GM21528 (cell line): ENCODE results near the gene SPDYE3.
"Not testable (repeated sequence)": the region's sequence is repeated elsewhere in the genome, so short reads cannot be mapped to it uniquely, and the experiment has no call there.

Source experiments
- ATAC-seq: cut with Tn5 transposase; IDR thresholded peaks from one replicate; pipeline ENCODE4 v1.9.1; 2021; ENCODE audit warnings: mild to moderate bottlenecking, moderate library complexity; ENCODE audit not compliant: unreplicated experiment, low FRiP score

Gene SPDYE3

GRCh38 chr7:100348805-100349204 is 41.3 kb downstream of the SPDYE3 start:
- ATAC-seq, result no peak

DNA sequence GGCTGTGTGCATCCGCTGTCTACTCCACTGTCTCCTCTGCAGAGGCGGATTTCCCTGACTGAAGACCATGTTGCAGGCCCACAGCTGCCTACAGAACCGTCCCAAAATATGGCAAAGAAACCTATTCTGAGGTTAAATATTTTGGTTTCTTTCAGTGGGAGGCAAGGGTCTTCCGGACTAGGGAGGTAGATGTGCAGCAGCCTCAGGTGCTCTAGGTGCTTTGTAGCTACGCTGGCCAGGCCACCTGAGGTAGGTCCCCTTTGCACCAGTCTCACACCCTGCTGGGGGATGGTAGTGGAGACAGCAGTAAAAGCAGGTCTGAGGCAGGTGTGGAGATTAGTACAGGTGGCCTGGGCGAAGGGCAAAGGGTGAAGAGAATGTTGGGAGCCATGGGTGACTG is 42.3 kb downstream of the SPDYE3 start:
- no peak for ATAC-seq

DNA sequence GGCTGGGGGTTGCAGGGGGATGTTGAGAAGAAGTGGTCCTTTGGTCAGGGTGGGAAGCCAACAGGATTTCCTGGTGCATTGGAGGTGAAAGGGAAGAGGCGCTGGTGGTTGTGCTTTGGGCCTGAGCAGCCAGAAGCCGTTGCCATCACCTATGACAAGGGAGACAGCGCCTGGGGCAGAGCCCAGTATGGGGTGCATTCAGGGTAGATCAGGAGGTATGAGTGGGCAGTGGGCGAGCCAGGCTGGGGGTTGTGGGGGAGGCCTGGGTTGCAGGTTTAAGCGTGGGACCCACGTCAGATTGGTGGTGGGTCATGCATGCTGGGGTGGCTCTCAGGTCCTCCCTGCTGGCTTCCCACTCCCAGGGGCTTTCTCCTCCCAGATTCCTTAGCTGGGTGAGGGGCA is 44.2 kb downstream of the SPDYE3 start:
- no peak for ATAC-seq

- not testable (repeated sequence) for ATAC-seq
Measured at GRCh38 chr7:100352230-100352781, 44.8 kb downstream of the SPDYE3 start.

DNA sequence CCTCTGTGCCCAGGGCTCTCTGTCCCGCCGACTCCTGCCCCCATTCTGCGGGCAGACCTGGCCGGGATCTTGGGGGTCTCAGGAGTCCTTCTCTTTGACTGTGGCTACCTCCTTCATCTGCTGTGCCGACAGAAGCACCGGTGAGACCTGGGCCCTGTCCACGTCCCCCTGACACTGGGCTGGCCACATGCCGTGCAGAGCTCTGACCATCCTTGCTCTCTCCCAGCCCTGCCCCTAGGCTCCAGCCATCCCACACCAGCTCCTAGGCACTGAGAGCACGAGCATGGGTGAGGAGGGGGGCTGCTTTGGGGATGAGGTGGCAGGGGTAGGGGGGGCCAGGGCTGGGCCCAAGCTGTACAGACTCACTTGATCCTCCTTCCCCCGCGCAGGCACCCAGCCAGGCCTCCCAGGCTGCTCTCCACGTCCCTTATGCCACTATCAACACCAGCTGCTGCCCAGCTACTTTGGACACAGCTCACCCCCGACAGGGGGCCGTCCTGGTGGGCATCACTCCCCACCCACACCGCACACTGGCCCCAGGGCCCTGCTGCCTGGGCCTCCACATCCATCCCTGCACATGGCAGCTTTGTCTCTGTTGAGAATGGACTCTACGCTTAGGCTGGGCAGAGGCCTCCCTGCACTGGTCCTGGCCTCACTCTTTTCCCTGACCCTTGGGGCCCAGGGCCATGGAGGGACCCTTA is 45.6 kb downstream of the SPDYE3 start:
- no peak for ATAC-seq

DNA sequence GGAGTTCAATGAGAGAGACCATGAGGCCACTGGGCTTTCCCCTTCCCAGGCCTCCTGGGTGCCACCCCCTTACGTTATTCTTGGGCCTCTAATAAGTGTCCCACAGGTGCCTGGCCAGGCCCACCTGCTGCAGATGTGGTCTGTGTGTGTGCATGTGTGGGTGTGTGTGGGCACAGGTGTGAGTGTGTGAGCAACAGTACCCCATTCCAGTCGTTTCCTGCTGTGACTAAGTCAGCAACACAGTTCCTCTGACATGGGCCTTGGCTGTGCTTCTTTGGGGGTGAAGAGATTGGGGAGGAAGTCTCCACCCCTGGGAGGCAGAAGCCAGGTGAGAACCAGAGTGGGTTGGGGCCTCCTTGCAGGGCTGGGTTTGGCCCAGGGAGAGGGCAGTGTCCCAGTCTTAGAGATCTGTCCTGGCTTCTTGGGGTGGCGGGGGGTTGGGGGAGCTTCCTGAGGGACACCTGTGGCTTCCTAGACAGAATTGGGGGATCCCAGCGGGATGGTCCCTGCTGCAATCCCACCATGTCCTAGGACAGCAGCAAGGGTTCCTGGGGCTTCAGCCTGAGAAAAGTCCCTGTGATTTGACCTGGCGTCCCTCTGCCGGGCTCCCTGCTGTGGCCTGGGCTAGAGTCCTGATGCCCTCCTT is 46.3 kb downstream of the SPDYE3 start:
- no peak for ATAC-seq

DNA sequence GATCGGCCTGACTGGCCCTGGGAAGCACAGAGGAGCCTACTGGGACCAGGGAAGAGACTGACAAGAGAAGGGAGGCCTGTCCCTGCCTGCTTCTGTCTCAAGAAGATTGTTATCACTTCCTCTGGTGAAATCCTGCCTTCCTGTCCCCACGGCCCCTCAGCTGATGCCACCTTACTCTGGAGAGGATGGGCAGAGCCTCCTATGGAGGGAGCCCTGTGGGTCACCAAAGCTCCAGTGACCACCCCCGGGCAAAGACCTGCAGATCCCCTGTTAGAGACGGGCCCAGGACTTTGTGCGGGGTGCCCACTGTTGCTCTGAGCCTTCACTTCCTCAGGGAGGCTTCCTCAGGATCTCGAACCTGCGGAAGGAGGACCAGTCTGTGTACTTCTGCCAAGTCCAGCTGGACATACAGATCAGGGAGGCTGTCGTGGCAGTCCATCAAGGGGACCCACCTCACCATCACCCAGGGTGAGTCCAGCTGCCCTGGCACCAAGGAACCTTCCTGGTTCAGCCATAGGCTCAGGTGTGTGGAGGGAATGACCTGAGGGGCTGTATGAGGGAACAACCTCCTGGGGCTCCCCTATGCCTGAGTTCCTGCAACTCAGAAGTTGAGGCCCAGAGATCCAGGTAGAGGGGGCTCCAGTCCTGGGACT is 49.0 kb downstream of the SPDYE3 start:
- no peak for ATAC-seq

- no peak for ATAC-seq
Measured at GRCh38 chr7:100357131-100357561, 49.6 kb downstream of the SPDYE3 start.

DNA sequence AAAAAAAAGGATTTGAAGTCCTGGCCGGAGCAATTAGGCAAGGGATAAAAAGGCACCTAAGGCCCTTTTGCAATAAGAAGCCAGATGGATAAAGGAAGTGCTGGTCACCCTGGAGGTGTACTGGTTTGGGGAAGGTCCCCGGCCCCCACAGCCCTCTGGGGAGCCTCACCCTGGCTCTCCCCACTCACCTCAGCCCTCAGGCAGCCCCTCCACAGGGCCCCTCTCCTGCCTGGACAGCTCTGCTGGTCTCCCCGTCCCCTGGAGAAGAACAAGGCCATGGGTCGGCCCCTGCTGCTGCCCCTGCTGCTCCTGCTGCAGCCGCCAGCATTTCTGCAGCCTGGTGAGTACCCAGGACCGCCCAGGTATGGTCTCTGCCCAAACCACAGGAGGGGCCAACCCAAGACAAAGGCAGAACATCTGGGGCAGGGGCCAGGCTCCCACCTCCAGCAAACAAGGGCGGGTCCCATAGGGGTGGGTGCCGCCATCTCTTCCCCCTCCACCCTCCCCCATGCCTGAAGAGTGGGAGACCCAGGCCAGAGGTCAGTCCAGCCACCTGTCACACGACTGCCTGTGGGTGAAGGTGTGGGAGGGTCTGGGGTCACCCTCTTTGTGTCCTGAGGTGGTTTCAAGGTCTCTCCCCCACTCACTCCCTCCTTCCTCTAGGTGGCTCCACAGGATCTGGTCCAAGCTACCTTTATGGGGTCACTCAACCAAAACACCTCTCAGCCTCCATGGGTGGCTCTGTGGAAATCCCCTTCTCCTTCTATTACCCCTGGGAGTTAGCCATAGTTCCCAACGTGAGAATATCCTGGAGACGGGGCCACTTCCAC is 50.7 kb downstream of the SPDYE3 start, which contains the start of gene PILRB:
Gene PILRB, plus strand, starts transcription at position 91 of the 830 bp plus-strand sequence. Its CDS starts 186 bp downstream, at position 277.
- ATAC-seq, result no peak

GRCh38 chr7:100358857-100359212 is 51.3 kb downstream of the SPDYE3 start:
- no peak for ATAC-seq

- no peak for ATAC-seq
Measured at GRCh38 chr7:100360135-100360854, 52.8 kb downstream of the SPDYE3 start.

DNA sequence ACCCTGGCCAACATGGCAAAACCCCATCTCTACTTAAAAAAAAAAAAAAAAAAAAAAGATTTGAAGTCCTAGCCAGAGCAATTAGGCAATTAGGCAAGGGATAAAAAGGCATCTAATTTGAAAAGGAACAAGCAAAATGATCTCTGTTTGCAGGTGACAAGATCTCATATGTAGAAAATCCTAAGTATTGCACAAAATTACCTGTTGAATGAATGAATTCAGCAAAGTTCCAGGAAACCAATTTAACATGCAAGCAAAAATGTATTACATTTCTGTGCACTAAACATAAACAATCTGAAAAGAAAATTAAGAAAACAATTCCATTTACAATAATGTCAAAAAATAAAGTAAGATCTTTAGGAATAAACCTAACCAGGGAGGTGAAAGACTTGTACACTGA is 55.6 kb downstream of the SPDYE3 start:
- ATAC-seq, result no peak

DNA sequence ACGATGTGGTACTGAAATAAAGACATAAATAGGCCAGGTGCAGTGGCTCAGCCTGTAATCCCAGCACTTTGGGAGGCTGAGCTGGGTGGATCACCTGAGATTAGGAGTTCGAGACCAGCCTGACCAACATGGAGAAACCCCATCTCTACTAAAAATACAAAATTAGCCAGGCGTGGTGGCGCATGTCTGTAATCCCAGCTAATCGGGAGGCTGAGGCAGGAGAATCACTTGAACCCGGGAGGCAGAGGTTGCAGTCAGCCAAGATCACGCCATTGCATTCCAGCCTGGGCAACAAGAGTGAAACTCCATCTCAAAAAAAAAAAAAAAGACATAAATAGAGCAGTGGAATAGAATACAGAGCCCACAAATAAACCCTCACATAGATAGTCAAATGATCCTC is 56.3 kb downstream of the SPDYE3 start:
- ATAC-seq, result not testable (repeated sequence)

- no peak for ATAC-seq
Measured at GRCh38 chr7:100364480-100364879, 57.0 kb downstream of the SPDYE3 start.

DNA sequence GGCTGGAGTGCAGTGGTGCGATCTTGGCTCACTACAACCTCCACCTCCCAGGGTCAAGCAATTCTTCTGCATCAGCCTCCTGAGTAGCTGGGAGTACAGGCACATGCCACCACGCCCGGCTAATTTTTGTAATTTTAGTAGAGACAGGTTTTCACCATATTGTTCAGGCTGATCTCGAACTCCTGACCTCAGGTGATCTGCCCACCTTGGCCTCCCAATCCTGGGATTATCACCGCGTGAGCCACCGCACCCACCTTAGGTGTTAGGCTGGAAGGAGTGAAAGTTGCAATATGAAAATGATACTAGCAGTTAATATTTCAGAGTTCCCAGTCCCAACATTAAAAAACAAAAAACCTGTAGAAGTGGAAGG is 58.5 kb downstream of the SPDYE3 start:
- ATAC-seq, result not testable (repeated sequence)

DNA sequence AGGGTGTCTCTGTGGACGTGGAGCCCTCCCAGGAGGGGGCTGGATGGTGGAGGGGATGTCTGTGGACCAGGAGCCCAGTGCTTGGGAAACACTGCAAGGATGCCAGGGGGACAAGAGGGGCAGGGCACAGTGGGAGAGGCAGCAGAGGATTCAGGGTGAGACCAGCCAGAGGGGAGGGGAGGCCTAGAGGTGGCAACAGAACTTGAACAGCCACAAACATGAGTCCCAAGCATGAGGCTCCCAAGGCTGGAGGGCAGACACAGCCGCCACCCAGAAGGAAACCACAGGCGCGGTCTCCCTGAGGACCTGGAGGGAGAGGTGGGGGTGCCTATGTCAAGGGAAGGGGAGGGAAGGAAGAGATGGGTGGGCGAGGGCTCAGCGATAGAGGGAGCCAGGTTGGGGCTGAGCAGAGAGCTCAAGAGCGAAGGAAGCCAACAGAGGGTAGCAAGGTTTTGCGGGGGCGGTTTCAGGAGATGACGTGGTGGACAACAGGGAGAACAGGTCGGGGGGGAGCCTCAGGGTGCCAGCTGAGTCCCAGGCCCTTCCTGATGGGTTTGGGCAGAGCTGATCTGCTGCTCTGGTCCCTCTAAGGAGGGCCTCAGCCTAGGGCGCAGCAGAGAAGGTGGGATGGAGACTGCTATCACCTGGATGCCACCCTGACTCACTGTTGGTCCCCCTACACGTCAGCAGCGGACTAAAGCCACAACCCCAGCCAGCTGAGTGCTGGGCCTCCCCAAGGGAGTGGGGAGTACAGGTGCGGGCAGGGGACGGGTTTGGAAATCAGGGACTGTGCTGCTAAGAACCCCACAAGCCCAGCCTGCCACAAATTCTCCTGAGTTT is 59.1 kb downstream of the SPDYE3 start:
- no peak for ATAC-seq

DNA sequence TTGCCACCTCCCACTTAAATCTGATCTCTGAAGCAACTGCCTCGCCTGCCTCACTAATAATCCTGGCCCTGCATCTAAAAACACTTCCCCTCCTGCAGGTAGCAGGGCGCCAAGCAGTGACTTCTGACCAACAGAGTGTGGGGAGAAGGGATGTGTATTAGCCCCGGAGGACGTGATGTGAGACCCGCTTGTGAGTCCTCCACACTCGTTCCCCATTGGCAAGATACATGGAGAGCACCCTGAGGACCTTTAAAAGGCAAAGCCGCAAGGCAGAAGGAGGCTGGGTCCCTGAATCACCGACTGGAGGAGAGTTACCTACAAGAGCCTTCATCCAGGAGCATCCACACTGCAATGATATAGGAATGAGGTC is 59.7 kb downstream of the SPDYE3 start:
- ATAC-seq, result no peak

DNA sequence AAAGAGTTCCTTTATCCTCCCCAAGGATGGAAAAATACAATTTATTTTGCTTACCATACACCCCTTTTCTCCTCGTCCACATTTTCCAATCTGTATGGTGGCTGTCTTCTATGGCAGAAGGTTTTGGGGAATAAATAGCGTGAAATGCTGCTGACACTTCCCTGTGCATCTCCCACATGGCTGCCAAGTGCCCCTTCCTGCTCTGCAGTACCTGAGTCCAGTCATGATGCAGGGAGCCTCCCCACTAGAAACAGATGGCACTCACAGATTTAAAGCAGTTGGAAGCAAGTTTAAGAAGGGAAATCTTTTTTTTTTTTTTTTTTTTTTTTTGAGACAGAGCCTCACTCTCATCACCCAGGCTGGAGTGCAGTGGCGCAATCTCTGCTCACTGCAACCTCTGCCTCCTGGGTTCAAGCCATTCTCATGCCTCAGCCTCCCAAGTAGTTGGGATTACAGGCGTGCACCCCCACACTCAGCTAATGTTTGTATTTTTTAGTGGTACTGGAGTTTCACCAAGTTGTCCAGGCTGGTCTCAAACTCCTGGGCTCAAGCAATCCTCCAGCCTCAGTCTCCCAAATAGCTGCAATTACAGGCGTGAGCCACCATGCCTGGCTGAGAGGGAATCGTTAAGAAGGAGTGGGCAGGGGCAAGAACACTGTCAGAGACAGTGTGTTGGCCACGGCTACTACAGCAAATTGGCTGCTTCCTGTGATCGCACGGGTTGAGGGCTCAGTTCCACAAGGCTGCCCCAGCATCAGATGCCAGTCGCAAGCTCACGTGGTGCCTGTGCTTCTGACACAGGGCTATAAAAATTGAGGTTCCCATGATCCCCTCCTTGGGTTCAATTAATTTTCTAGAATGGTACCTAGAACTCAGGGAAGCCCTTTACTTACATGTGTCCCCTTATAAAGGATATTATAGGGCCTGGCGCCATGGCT is 60.4 kb downstream of the SPDYE3 start:
- no peak for ATAC-seq
